HepG2 (cell line): ENCODE data around the gene ELAVL3. TPM values are rescaled to one million over a fixed set of nuclear protein-coding genes. Genes with fewer than 3 reads are reported as not detected.

Experiments
- BCL3 ChIP-seq: sonication (generic); formaldehyde crosslinking; IDR thresholded peaks from 2 replicates; pipeline ENCODE4 v1.5.1; 2020; ENCODE audit warnings: mild to moderate bottlenecking, missing genetic modification reagents, moderate library complexity
- CBX2 ChIP-seq, 2 experiments: fragments of 200-600 bp in 1 of 2; sonication (generic); formaldehyde crosslinking in 1 of 2; IDR thresholded peaks; 2 replicates each; pipeline versions ENCODE4 v1.7.0 to v1.8.1; 2018 to 2022; ENCODE audit warnings: low read depth in 2 of 2, low read length in 1 of 2, mild to moderate bottlenecking in 1 of 2, missing genetic modification reagents in 1 of 2
- CENPT ChIP-seq: sonication (generic); formaldehyde crosslinking; IDR thresholded peaks from 2 replicates; pipeline ENCODE4 v1.8.0; 2022; ENCODE audit warnings: low read depth, mild to moderate bottlenecking, moderate library complexity, missing genetic modification reagents
- ETS1 ChIP-seq: sonication (generic); formaldehyde crosslinking; IDR thresholded peaks from 2 replicates; pipeline ENCODE4 v1.4.0; 2020; ENCODE audit warnings: missing genetic modification reagents
- FOXC1 ChIP-seq: sonication (generic); formaldehyde crosslinking; IDR thresholded peaks from 2 replicates; pipeline ENCODE4 v1.8.0; 2022; ENCODE audit warnings: mild to moderate bottlenecking, missing genetic modification reagents, borderline replicate concordance
- HOXD1 ChIP-seq: sonication (generic); formaldehyde crosslinking; IDR thresholded peaks from 2 replicates; pipeline ENCODE4 v1.5.0; 2020; ENCODE audit warnings: missing genetic modification reagents
- JARID2 ChIP-seq: sonication (generic); formaldehyde crosslinking; IDR thresholded peaks from 2 replicates; pipeline ENCODE4 v1.8.1; 2023; ENCODE audit warnings: missing genetic modification reagents, inconsistent platforms; ENCODE audit not compliant: insufficient replicate concordance
- MTA3 ChIP-seq: sonication (generic); formaldehyde crosslinking; IDR thresholded peaks from 2 replicates; pipeline ENCODE4 v1.4.0; 2020; ENCODE audit warnings: missing genetic modification reagents
- MZF1 ChIP-seq: sonication (generic); formaldehyde crosslinking; IDR thresholded peaks from 2 replicates; pipeline ENCODE4 v1.8.1; 2023; ENCODE audit warnings: mild to moderate bottlenecking, missing genetic modification reagents, borderline replicate concordance
- NFIC ChIP-seq: IDR thresholded peaks from 2 replicates; pipeline ENCODE4 v1.6.1; 2012; ENCODE audit warnings: mild to moderate bottlenecking, low read length, inconsistent platforms
- NONO ChIP-seq, 2 experiments: fragments of 450-650 bp in 1 of 2; sonication (generic) in 1 of 2; formaldehyde crosslinking in 1 of 2; IDR thresholded peaks in 1 of 2; conservative IDR thresholded peaks in 1 of 2; 2 replicates each; pipeline versions ENCODE4 v1.6.1 to v1.8.0; 2017 to 2022; ENCODE audit warnings: mild to moderate bottlenecking in 1 of 2, missing genetic modification reagents in 1 of 2, moderate library complexity in 1 of 2
- RBM22 ChIP-seq: fragments of 200-400 bp; formaldehyde crosslinking; optimal IDR thresholded peaks from 2 replicates; pipeline ENCODE3; 2017; ENCODE audit warnings: mild to moderate bottlenecking, low read length, moderate library complexity
- U2AF2 ChIP-seq: fragments of 200-400 bp; formaldehyde crosslinking; IDR thresholded peaks from 2 replicates; pipeline ENCODE4 v1.6.1; 2017; ENCODE audit warnings: low read depth, mild to moderate bottlenecking, low read length
- ZNF256 ChIP-seq: sonication (generic); formaldehyde crosslinking; conservative IDR thresholded peaks from 2 replicates; pipeline ENCODE4 v1.4.0; 2020; ENCODE audit warnings: missing genetic modification reagents
- ZNF432 ChIP-seq: sonication (generic); formaldehyde crosslinking; IDR thresholded peaks from 2 replicates; pipeline ENCODE4 v1.5.0; 2020; ENCODE audit warnings: missing genetic modification reagents, mild to moderate bottlenecking, borderline replicate concordance
- ZNF776 ChIP-seq: sonication (generic); formaldehyde crosslinking; IDR thresholded peaks from 2 replicates; pipeline ENCODE4 v1.4.0; 2020; ENCODE audit warnings: mild to moderate bottlenecking, missing genetic modification reagents
- ZNF780A ChIP-seq: sonication (generic); formaldehyde crosslinking; IDR thresholded peaks from 2 replicates; pipeline ENCODE4 v1.8.0; 2022; ENCODE audit warnings: mild to moderate bottlenecking, missing genetic modification reagents, moderate library complexity
- polyA plus RNA-seq, 8 experiments: library from polyadenylated mRNA; depleted of rRNA in 3 of 8; stranded (reverse) in 7 of 8; unstranded in 1 of 8; fragments of >200 nt; fragmentation: Illumina TruSeq in 4 of 8; extraction: Trizol in 4 of 8; gene quantifications; 2 replicates each; pipeline versions ENCODE4 v1.2.1 to v1.2.3, GENCODE V29; 2011 to 2016; ENCODE audit warnings: low read depth in 4 of 8, missing spikeins in 1 of 8, mixed read lengths in 1 of 8; ENCODE audit not compliant: insufficient read depth in 1 of 8
- total RNA-seq, 5 experiments: library from RNA; depleted of rRNA; stranded (reverse); fragments of >200 nt; fragmentation: Illumina TruSeq; extraction: Trizol; gene quantifications; 2 replicates each; pipeline ENCODE4 v1.2.3, GENCODE V29; 2016; ENCODE audit warnings: low read depth in 1 of 5
- TF ChIP-seq, protein P1 (sequence below): sonication (generic); formaldehyde crosslinking; conservative IDR thresholded peaks from 2 replicates; pipeline ENCODE4 v1.5.0; 2020; ENCODE audit warnings: missing genetic modification reagents
- TF ChIP-seq, protein P2 (sequence below): sonication (generic); formaldehyde crosslinking; IDR thresholded peaks from 2 replicates; pipeline ENCODE4 v1.4.0; 2020; ENCODE audit warnings: missing genetic modification reagents, borderline replicate concordance

ELAVL3 gene
- total and polyA plus RNA-seq, 2 of the 13 experiments (the other 11 are each of a cell fraction or from before 2014, with no cell fraction given), result 0.03 TPM; not detected in 1

GRCh38 chr19:11435833-11436313 is 45.0 kb downstream of the ELAVL3 start (continued):
- TF ChIP-seq CENPT (0 out of 2 replicates have a peak, but pooled peaks have one; percentile 53), HOXD1 (no peak; the same call in 1 of the 2 replicates), FOXC1 (CRISPR knock-in tag) (no peak; the same call in 1 of the 2 replicates), ZNF256 (0 out of 2 replicates have a peak, but pooled peaks have one; percentile 16), BCL3 (CRISPR knock-in tag) (no peak), ZNF776 (no peak), ETS1 (CRISPR knock-in tag) (no peak), MZF1 (no peak), ZNF780A (CRISPR knock-in tag) (no peak), RBM22 (no peak), NFIC (no peak), JARID2 (no peak), U2AF2 (no peak), ZNF432 (no peak), NONO (IDR thresholded peaks at IDR 0.05) (no peak), NONO (CRISPR knock-in tag; conservative IDR thresholded peaks at IDR 0.05) (no peak), MTA3 (CRISPR knock-in tag) (no peak), CBX2 (IDR thresholded peaks at IDR 0.05; ENCODE audit: low read depth, low read length) (no peak), CBX2 (CRISPR knock-in tag; IDR thresholded peaks at IDR 0.05; ENCODE audit: low read depth) (no peak)
- TF ChIP-seq, protein P1, sequence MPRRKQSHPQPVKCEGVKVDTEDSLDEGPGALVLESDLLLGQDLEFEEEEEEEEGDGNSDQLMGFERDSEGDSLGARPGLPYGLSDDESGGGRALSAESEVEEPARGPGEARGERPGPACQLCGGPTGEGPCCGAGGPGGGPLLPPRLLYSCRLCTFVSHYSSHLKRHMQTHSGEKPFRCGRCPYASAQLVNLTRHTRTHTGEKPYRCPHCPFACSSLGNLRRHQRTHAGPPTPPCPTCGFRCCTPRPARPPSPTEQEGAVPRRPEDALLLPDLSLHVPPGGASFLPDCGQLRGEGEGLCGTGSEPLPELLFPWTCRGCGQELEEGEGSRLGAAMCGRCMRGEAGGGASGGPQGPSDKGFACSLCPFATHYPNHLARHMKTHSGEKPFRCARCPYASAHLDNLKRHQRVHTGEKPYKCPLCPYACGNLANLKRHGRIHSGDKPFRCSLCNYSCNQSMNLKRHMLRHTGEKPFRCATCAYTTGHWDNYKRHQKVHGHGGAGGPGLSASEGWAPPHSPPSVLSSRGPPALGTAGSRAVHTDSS, result no peak
- TF ChIP-seq, protein P2, sequence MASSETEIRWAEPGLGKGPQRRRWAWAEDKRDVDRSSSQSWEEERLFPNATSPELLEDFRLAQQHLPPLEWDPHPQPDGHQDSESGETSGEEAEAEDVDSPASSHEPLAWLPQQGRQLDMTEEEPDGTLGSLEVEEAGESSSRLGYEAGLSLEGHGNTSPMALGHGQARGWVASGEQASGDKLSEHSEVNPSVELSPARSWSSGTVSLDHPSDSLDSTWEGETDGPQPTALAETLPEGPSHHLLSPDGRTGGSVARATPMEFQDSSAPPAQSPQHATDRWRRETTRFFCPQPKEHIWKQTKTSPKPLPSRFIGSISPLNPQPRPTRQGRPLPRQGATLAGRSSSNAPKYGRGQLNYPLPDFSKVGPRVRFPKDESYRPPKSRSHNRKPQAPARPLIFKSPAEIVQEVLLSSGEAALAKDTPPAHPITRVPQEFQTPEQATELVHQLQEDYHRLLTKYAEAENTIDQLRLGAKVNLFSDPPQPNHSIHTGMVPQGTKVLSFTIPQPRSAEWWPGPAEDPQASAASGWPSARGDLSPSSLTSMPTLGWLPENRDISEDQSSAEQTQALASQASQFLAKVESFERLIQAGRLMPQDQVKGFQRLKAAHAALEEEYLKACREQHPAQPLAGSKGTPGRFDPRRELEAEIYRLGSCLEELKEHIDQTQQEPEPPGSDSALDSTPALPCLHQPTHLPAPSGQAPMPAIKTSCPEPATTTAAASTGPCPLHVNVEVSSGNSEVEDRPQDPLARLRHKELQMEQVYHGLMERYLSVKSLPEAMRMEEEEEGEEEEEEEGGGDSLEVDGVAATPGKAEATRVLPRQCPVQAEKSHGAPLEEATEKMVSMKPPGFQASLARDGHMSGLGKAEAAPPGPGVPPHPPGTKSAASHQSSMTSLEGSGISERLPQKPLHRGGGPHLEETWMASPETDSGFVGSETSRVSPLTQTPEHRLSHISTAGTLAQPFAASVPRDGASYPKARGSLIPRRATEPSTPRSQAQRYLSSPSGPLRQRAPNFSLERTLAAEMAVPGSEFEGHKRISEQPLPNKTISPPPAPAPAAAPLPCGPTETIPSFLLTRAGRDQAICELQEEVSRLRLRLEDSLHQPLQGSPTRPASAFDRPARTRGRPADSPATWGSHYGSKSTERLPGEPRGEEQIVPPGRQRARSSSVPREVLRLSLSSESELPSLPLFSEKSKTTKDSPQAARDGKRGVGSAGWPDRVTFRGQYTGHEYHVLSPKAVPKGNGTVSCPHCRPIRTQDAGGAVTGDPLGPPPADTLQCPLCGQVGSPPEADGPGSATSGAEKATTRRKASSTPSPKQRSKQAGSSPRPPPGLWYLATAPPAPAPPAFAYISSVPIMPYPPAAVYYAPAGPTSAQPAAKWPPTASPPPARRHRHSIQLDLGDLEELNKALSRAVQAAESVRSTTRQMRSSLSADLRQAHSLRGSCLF (CRISPR knock-in tag), result no peak
